GM10847 (cell line): ENCODE data around the gene HTR3D.

Experiments used
- POLR2A ChIP-seq: IDR thresholded peaks from 2 replicates; pipeline ENCODE4 v1.6.1; 2011; ENCODE audit not compliant: insufficient read length; ENCODE audit errors: extremely low read depth

Gene HTR3D

DNA sequence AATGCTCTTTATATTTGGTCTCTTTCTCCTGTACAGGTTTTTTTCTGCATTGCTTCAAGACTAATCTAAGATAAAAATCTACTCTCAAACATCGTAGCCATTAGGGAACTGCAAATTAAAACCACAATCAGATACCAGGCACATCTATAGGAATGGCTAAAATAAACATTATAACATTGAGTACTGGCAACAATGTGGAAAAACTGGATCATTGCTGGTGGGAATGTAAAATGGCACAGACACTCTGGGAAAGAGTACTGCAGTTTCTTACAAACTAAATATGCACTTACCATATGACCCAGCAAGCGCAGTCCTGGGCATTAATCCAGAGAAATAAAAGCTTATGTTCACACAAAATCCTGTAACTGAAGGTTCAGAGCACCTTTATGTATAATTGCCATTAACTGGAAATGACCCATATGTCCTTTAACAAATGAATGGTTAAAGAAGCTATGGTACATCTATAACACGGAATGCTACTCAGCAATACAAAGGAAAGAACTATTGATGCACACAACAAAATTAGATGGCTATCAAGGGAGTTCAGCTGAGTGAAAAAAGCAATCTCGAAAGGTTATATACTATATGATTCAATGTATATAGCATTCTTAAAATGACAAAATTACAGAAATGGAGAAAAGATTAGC is 20.2 kb upstream of the HTR3D start:
- TF ChIP-seq POLR2A: no peak

DNA sequence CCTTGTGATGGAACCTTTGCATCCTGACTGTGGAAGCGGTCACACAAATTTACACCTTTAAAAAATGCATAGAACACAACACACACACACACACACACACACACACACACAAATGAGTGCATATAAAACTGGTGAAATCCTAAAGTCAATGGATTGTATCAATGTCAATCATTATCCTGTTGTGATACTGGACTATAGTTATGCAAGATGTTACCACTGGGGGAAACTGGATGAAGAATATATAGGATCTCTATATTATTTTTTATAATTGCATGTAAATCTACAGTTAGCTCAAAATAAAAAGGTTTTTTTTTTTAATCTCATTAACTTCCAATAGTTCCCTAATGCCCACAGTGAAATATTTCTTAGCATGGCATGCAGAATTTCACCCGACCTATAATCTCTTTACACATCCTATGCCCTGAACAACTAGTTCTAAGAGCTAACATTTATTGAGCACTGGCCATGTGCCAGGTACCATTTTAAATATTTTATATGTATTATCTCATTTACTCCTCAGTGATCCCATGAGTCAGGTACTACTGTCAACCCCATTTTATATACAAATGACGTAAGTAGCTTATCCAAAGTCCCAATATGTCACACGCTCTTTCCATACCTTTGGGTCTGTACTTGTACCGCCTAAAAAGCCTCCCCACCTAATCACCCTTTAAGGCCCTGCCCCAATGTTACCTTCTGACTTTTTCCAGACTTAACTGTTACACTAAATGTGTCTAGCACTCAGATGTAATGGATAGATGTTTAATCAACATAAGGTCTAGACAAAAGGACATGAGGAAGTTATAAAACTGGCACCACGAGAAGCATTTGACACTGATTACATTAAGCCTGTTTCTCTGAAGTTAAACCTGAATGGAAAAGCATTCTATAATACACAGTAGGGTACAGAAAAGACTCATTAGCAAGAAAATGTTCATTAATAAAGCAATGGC is 19.3 kb upstream of the HTR3D start:
- TF ChIP-seq POLR2A: no peak

- no peak for TF ChIP-seq POLR2A
These were observed 16.0 kb upstream of the HTR3D start for GRCh38 chr3:184015381-184016019.

GRCh38 chr3:184016169-184016570 is 15.4 kb upstream of the HTR3D start:
- TF ChIP-seq POLR2A: no peak

DNA sequence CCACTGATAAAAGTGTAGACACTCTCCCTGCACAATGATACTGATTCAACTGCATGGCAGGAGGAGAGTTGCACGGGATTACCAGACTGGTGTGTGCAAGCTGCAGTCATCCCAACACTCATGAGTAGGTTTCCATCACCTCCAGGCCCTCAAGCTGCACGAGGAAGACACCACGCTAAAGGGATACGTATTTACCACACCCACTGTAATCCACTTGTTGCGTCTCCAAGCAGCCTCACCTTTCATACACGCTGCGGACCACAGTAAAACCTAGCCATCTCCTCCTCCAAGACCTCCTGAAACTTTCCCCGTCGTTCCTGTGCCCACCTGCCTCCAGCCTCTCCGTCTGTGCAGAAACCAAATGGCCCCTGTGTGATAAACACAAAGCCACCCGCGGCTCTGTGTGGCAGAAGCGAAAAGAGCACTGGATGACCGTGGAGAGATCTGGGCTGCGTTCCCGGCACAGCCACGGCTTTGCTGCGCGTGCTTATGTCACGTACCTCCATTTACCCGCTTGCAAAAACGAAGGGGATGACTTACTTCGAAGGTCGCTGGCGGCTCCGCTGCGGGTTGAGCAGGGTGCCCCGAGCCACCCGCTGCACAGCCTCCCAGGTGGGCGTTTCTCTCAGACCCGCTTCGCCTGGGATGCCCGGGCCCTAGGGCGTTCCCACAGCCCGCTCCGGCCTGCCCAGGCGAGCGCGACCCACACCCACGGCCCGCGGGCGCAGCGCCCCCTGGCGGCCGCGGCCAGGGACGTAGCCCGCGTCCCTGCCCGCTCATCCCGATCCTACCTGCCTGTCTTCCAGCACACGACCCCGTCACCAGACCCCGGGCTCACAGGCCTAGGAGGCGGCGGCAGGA is 14.5 kb upstream of the HTR3D start:
- TF ChIP-seq POLR2A: no peak

GRCh38 chr3:184017672-184018423 is 13.7 kb upstream of the HTR3D start, which contains the start of gene ABCC5:
Gene ABCC5 (minus strand): TSS chr3:184017884. CDS start chr3:184014392, 3,492 bp downstream.
- TF ChIP-seq POLR2A: peak; percentile 38

DNA sequence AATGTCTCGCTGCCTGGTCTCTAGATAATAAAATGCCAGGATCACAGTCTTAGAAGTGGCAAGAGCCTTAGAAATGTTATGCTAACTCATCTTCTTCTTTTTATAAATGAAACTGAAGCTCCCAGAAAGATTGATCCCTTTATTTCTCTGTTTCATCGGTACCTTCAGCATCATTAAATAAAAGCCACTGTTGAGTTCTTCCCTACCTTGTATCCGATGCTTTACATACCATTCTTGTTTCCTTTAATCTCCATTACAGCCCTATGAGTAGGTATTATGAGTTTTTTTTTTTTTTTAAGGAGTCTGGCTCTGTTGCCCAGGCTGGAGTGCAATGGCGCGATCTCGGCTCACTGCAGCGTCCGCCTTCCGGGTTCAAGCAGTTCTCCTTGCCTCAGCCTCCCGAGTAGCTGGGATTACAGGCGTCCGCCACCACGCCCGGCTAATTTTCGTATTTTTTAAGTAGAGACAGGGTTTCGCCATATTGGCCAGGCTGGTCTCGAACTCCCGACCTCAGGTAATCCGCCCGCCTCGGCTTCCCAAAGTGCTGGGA is 13.0 kb upstream of the HTR3D start:
- TF ChIP-seq POLR2A: no peak

- no peak for TF ChIP-seq POLR2A
These were observed 9.2 kb upstream of the HTR3D start for GRCh38 chr3:184022323-184022722.

GRCh38 chr3:184029443-184029842 is 2.1 kb upstream of the HTR3D start:
- no peak for TF ChIP-seq POLR2A

DNA sequence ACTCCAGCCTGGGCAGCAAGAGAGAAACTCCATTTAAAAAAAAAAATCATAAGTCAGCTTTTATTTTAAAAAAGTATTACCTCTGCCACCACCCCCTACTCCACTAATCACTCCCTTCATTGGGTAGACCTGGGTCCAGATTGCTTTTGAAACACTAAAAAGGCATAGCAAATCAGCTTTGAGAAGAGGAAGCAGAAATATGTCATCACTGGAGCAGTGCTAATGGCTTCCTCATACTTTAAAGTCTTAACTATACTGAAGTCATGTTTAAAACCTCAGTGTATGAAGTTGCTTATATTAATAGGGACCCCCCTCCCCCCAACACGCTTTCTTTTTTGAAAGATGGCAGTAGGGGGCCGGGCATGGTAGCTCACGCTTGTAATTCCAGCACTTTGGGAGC is 1.0 kb upstream of the HTR3D start:
- no peak for TF ChIP-seq POLR2A

DNA sequence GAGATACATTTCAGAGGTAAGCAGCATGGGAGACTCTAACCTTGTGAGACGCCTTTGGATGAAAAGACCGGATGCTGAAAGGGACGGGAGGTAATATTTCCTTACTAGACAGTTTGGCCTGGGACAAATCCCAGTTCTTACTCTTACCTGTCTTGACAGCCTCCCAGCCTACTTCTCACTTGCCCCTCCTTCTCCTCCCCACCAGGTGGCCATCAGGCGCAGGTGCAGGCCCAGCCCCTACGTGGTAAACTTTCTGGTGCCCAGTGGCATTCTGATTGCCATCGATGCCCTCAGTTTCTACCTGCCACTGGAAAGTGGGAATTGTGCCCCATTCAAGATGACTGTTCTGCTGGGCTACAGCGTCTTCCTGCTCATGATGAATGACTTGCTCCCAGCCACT is 6.3 kb downstream of the HTR3D start:
- no peak for TF ChIP-seq POLR2A

GRCh38 chr3:184039414-184039813 is 7.9 kb downstream of the HTR3D start:
- TF ChIP-seq POLR2A: no peak

GRCh38 chr3:184040010-184040409 is 8.5 kb downstream of the HTR3D start:
- TF ChIP-seq POLR2A: no peak

DNA sequence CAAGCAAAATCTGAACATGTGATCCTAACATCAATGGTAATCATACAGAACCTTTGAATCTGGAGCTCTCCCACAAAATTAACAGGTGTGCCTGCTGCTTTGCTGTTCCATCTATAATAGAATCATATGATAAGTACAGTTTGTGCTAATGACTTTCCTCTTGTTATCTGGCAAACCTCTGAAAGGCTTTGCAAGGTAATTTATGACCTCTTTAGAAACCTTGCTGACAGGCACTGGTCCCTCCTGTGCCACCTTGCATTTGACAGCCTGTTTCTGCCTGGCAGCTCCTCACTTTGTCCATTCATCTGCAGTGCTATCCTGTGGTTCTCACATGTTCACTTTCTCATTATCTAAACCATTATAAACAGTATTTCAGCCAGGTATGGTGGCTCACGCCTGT is 11.1 kb downstream of the HTR3D start:
- TF ChIP-seq POLR2A: no peak
